ENCODE measurements around the gene ADAMTS6.

Gene ADAMTS6

GRCh38 chr5:65172486-65173129 is 309.1 kb downstream of the ADAMTS6 start:
- no peak overlapping the region for H2AFZ ChIP-seq (ENCODE audit: low read depth, low read length, severe bottlenecking)

DNA sequence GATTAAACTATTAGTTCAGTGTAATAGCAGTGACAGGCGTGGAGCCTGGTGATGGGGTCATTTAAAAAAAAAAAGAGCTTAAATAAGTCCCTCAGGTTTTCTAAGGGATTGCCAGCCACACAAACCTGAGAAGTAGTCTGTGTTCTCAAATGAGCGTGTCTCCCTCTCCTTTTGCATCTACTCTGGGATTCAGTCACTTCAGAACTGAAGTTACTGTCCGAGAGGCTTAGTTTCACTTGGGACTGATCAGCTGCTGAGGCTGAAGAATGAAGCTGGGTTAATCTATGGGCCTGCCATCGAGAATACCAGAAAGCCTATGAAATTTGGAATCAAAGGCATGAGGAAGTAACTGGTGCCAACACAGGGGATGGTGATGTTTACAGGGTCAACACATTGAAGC is 310.1 kb downstream of the ADAMTS6 start:
- no peak for TF ChIP-seq CTCF (IDR thresholded peaks at IDR 0.05; ENCODE audit: insufficient read depth, low read length, poor library complexity, severe bottlenecking)
- TF ChIP-seq EZH2phosphoT487 (conservative IDR thresholded peaks at IDR 0.05; ENCODE audit: low read length): no peak
- no peak overlapping the region for H3K9ac ChIP-seq (ENCODE audit: low read length)
- no peaks in the 10 kb centered on the region for H3F3A ChIP-seq (ENCODE audit: insufficient read depth)

More at GRCh38 chr5:65172486-65173129, 309.1 kb downstream of the ADAMTS6 start:
- Histone ChIP-seq H3F3A (ENCODE audit: insufficient read depth) (no peaks in the 10 kb centered on the region), H4K20me1 (ENCODE audit: low read depth, low read length) (no peaks in the 10 kb centered on the region), H3K27ac (ENCODE audit: low read depth, low read length) (no peak overlapping the region), H3K9ac (ENCODE audit: low read length) (no peak overlapping the region), H3K27me3 (ENCODE audit: low read length) (no peaks in the 10 kb centered on the region), H3K4me2 (ENCODE audit: low read depth, low read length, poor library complexity, severe bottlenecking) (no peak overlapping the region), H3K79me2 (ENCODE audit: insufficient read depth, low read length) (no peaks in the 10 kb centered on the region), H3K9me2 (replicated peaks; ENCODE audit: insufficient read depth, low read length) (no peaks in the 10 kb centered on the region), H3K4me3 (ENCODE audit: insufficient read depth, low read length, poor library complexity, severe bottlenecking) (no peak overlapping the region), H3K9me3 (ENCODE audit: insufficient read depth, low read length) (no peaks in the 10 kb centered on the region), H3K36me3 (ENCODE audit: low read length) (no peaks in the 10 kb centered on the region)
- TF ChIP-seq EZH2phosphoT487 (conservative IDR thresholded peaks at IDR 0.05; ENCODE audit: low read length) (no peak), CTCF (IDR thresholded peaks at IDR 0.05; ENCODE audit: insufficient read depth, low read length, poor library complexity, severe bottlenecking) (no peak)

DNA sequence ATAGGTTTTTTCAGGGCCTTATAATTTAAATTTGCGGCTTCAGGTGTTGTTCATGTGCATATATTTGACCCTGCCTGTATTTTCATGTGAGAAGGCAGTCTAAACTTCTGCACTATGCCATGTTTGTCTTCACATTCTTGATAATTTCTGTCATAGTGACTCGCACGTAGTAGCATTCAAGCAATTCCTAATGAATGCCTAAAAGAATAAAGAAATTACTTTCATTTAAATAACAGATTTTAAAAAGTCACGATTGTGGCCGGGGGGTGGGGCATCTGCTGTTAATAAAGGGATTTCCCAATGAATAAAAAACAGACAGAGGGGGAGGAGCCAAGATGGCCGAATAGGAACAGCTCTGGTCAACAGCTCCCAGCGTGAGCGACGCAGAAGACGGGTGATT is 318.0 kb downstream of the ADAMTS6 start:
- no peak overlapping the region for H2AFZ ChIP-seq (ENCODE audit: low read depth, low read length, severe bottlenecking)

More for the DNA sequence above, 310.1 kb downstream of the ADAMTS6 start:
- no peaks in the 10 kb centered on the region for H3K79me2 ChIP-seq (ENCODE audit: insufficient read depth, low read length)
- H3K4me2 ChIP-seq (ENCODE audit: low read depth, low read length, poor library complexity, severe bottlenecking): no peak overlapping the region
- no peak overlapping the region for H2AFZ ChIP-seq (ENCODE audit: low read depth, low read length, severe bottlenecking)
- H3K4me3 ChIP-seq (ENCODE audit: insufficient read depth, low read length, poor library complexity, severe bottlenecking): no peak overlapping the region
- H3K27me3 ChIP-seq (ENCODE audit: low read length): no peaks in the 10 kb centered on the region
- no peaks in the 10 kb centered on the region for H3K36me3 ChIP-seq (ENCODE audit: low read length)
- no peaks in the 10 kb centered on the region for H4K20me1 ChIP-seq (ENCODE audit: low read depth, low read length)
- H3K27ac ChIP-seq (ENCODE audit: low read depth, low read length): no peak overlapping the region
- no peaks in the 10 kb centered on the region for H3K9me3 ChIP-seq (ENCODE audit: insufficient read depth, low read length)
- no peaks in the 10 kb centered on the region for H3K9me2 ChIP-seq (replicated peaks; ENCODE audit: insufficient read depth, low read length)

More for the DNA sequence above, 318.0 kb downstream of the ADAMTS6 start:
- H3K27me3 ChIP-seq (ENCODE audit: low read length): no peaks in the 10 kb centered on the region
- H3K79me2 ChIP-seq (ENCODE audit: insufficient read depth, low read length): no peaks in the 10 kb centered on the region
- no peaks in the 10 kb centered on the region for H3F3A ChIP-seq (ENCODE audit: insufficient read depth)
- H3K9me3 ChIP-seq (ENCODE audit: insufficient read depth, low read length): no peaks in the 10 kb centered on the region
- no peaks in the 10 kb centered on the region for H4K20me1 ChIP-seq (ENCODE audit: low read depth, low read length)
- no peak overlapping the region for H3K4me3 ChIP-seq (ENCODE audit: insufficient read depth, low read length, poor library complexity, severe bottlenecking)
- no peak overlapping the region for H3K9ac ChIP-seq (ENCODE audit: low read length)
- H3K4me2 ChIP-seq (ENCODE audit: low read depth, low read length, poor library complexity, severe bottlenecking): no peak overlapping the region
- no peaks in the 10 kb centered on the region for H3K9me2 ChIP-seq (replicated peaks; ENCODE audit: insufficient read depth, low read length)
- TF ChIP-seq CTCF (IDR thresholded peaks at IDR 0.05; ENCODE audit: insufficient read depth, low read length, poor library complexity, severe bottlenecking) (no peak), EZH2phosphoT487 (conservative IDR thresholded peaks at IDR 0.05; ENCODE audit: low read length) (no peak)
- H3K36me3 ChIP-seq (ENCODE audit: low read length): no peaks in the 10 kb centered on the region
- H3K27ac ChIP-seq (ENCODE audit: low read depth, low read length): no peak overlapping the region

All from SU-DHL-6 (cell line).